Vagina (tissue), 2 donors: ENCODE data around the gene NAA11. TPM values are rescaled to one million over a fixed set of nuclear protein-coding genes. Genes with fewer than 3 reads are reported as not detected.

Source experiments
- DNase-seq, 2 donors: peaks; one replicate each; pipeline ENCODE4 v3.0.0-alpha.2; 2017; ENCODE audit errors: extremely low spot score in 2 of 2
- H3K27ac ChIP-seq: fragments of 200-600 bp; sonication (generic); one replicate; pipeline ENCODE4 v1.5.1; 2019
- H3K27me3 ChIP-seq: fragments of 200-600 bp; sonication (generic); one replicate; pipeline ENCODE4 v1.5.1; 2019
- H3K36me3 ChIP-seq, 2 donors: fragments of 200-600 bp; sonication (generic); one replicate each; pipeline ENCODE4 v1.5.1; 2017 to 2019
- H3K4me1 ChIP-seq: fragments of 200-600 bp; sonication (generic); one replicate; pipeline ENCODE4 v1.5.1; 2019
- H3K4me3 ChIP-seq, 2 donors: fragments of 200-600 bp; sonication (generic); 1 replicate in 1 of 2; 2 replicates in 1 of 2; pipeline ENCODE4 v1.5.1; 2016 to 2019
- H3K9me3 ChIP-seq: fragments of 200-600 bp; sonication (generic); one replicate; pipeline ENCODE4 v1.5.1; 2019
- CTCF ChIP-seq, 3 experiments: fragments of 450-650 bp in 2 of 3; fragments of 200-600 bp in 1 of 3; sonication (generic) in 1 of 3; IDR thresholded peaks; one replicate each; pipeline ENCODE4 v1.5.1; 2017 to 2019; ENCODE audit warnings: antibody characterized with exemption in 3 of 3, mild to moderate bottlenecking in 2 of 3, moderate library complexity in 2 of 3
- POLR2A ChIP-seq, 2 donors: fragments of 450-650 bp; IDR thresholded peaks; one replicate each; pipeline ENCODE4 v1.6.1; 2017; ENCODE audit warnings: antibody characterized with exemption in 2 of 2, mild to moderate bottlenecking in 2 of 2, moderate library complexity in 2 of 2
- POLR2AphosphoS5 ChIP-seq, 2 donors: sonication (generic); formaldehyde crosslinking; IDR thresholded peaks; one replicate each; pipeline ENCODE4 v1.9.0; 2017; ENCODE audit warnings: antibody characterized with exemption in 2 of 2, mild to moderate bottlenecking in 2 of 2, low read depth in 1 of 2; ENCODE audit not compliant: insufficient read depth in 1 of 2
- intact Hi-C: fragments of 100-400 bp; cut with DNase I; formaldehyde crosslinking; loops from one replicate; pipeline ENCODE4 v1.15.1; 2023
- total RNA-seq: library from RNA; depleted of rRNA; stranded (reverse); fragments of >200 nt; gene quantifications from one replicate; pipeline ENCODE4 v1.2.3, GENCODE V29; 2016

The NAA11 gene
- total RNA-seq, 1 donor from 2014 or later = not detected

- H3K27me3 ChIP-seq = no peaks in the 10 kb centered on the region
- H3K4me1 ChIP-seq = no peaks in the 10 kb centered on the region
- TF ChIP-seq POLR2A (IDR thresholded peaks at IDR 0.05) = no peak
- no peak for TF ChIP-seq POLR2AphosphoS5 (IDR thresholded peaks at IDR 0.05; ENCODE audit: insufficient read depth in 1 of 2, low read depth in 1 of 2)
- no peak for TF ChIP-seq CTCF (IDR thresholded peaks at IDR 0.05)
- H3K27ac ChIP-seq = no peak overlapping the region
- H3K4me3 ChIP-seq = no peak overlapping the region
- no peak for DNase-seq
- H3K9me3 ChIP-seq = no peaks in the 10 kb centered on the region
- no peaks in the 10 kb centered on the region for H3K36me3 ChIP-seq
- intact Hi-C loops = no loop called here
Measured at GRCh38 chr4:79300280-79300679, 25.6 kb downstream of the NAA11 start.

GRCh38 chr4:79298484-79298883 lies 27.4 kb downstream of the NAA11 start:
- Histone ChIP-seq H3K27ac (no peak overlapping the region), H3K4me1 (no peaks in the 10 kb centered on the region), H3K27me3 (no peaks in the 10 kb centered on the region), H3K9me3 (no peaks in the 10 kb centered on the region), H3K36me3 (no peaks in the 10 kb centered on the region), H3K4me3 (no peak overlapping the region)
- TF ChIP-seq POLR2A (IDR thresholded peaks at IDR 0.05) (no peak), CTCF (IDR thresholded peaks at IDR 0.05) (no peak), POLR2AphosphoS5 (IDR thresholded peaks at IDR 0.05; ENCODE audit: insufficient read depth in 1 of 2, low read depth in 1 of 2) (no peak)
- intact Hi-C loops = loop anchor here (2.0 kb wide), 1 partner anchor 72 kb away; no protein-coding TSS in a partner anchor
- no peak for DNase-seq

GRCh38 chr4:79298027-79298426 lies 27.8 kb downstream of the NAA11 start:
- no peaks in the 10 kb centered on the region for H3K9me3 ChIP-seq
- H3K27ac ChIP-seq = no peak overlapping the region
- intact Hi-C loops = loop anchor here (2.0 kb wide), 1 partner anchor 71 kb away; no protein-coding TSS in a partner anchor
- no peak overlapping the region for H3K4me3 ChIP-seq
- H3K4me1 ChIP-seq = no peaks in the 10 kb centered on the region
- no peaks in the 10 kb centered on the region for H3K27me3 ChIP-seq
- DNase-seq = no peak
- no peak for TF ChIP-seq POLR2A (IDR thresholded peaks at IDR 0.05)
- no peak for TF ChIP-seq CTCF (IDR thresholded peaks at IDR 0.05)
- no peaks in the 10 kb centered on the region for H3K36me3 ChIP-seq

- TF ChIP-seq CTCF (IDR thresholded peaks at IDR 0.05) (no peak), POLR2AphosphoS5 (IDR thresholded peaks at IDR 0.05; ENCODE audit: insufficient read depth in 1 of 2, low read depth in 1 of 2) (no peak), POLR2A (IDR thresholded peaks at IDR 0.05) (no peak)
- intact Hi-C loops = no loop called here
- H3K27me3 ChIP-seq = no peaks in the 10 kb centered on the region
- H3K4me1 ChIP-seq = no peaks in the 10 kb centered on the region
- no peaks in the 10 kb centered on the region for H3K9me3 ChIP-seq
- no peaks in the 10 kb centered on the region for H3K36me3 ChIP-seq
- DNase-seq = no peak
- no peak overlapping the region for H3K27ac ChIP-seq
- no peak overlapping the region for H3K4me3 ChIP-seq
Measured at GRCh38 chr4:79297479-79297878, 28.4 kb downstream of the NAA11 start.

GRCh38 chr4:79296768-79297428 lies 29.0 kb downstream of the NAA11 start:
- TF ChIP-seq CTCF (IDR thresholded peaks at IDR 0.05) (no peak), POLR2AphosphoS5 (IDR thresholded peaks at IDR 0.05; ENCODE audit: insufficient read depth in 1 of 2, low read depth in 1 of 2) (no peak), POLR2A (IDR thresholded peaks at IDR 0.05) (no peak)
- Histone ChIP-seq H3K36me3 (no peaks in the 10 kb centered on the region), H3K27me3 (no peaks in the 10 kb centered on the region), H3K9me3 (no peaks in the 10 kb centered on the region), H3K4me1 (no peaks in the 10 kb centered on the region), H3K27ac (no peak overlapping the region), H3K4me3 (no peak overlapping the region)
- no peak for DNase-seq
- intact Hi-C loops = no loop called here
